ENCODE data around the gene FSD1.

FSD1 gene

DNA sequence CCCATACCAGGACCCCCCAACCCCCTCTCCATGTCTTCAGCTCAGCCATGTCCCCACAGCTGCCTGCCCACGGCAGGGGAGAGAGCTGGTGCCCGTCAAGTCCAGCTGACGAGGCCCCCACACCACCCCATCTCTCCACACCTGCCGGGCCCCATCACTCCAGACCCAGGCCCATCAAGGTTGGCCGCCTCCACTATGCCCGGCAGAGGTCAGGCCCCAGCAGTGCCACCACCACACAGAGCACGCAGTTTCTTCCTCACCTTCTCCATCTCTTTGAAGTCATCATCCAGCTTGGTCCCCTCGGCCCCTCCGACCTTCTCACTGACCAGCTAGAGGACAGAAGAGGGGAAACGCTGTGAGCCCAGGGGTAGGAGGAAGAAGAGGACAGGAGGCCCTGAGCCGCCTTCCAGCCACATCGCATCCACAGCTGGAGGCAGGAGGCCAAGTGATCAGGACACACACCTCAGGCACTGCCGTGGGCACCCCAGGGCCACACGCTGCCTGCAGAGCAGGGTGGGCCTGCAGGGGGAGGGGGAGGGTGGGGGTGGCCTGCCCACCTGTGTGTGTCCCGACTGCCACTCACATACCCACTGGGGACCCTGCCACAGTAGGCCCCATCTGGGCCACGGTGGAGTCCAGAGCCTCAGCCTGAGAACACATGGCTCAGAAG lies 62.4 kb downstream of the FSD1 start:
- no peak for DNase-seq

DNA sequence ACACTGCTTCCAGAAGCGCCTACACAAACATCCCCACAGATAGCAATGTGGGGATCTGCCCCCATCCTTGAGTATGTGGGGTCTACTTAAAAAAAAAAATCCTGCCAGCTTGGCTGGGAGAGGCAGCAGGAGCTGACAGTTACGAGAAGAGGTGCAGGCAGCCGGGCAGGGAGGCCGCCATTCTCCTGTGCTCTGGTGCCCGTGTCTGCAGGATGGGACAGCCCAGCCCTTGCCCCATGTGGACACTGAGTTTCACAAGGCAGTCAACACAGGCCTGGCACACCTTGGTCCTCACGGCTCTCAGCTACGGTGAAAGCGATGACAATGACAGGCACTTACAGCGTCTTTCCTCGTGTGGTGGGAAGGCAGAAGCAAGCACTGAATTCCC lies 62.9 kb downstream of the FSD1 start:
- no peak for DNase-seq

DNA sequence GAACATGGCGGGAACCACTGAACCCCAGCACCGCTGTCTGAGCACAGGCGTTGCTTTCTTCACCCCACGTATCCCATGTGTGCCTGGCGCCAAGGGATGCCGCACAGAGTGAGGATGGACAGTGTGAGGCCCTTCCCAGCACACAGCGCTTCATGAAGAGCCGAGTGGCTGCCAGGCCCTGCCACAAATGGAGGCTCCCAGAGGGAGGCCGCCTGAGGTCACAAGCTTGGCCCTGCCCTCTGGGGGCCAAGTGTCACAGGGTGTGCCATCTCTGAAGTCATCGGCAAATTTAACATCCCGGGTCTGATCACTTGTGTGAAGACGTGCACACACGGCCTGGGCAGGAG lies 63.4 kb downstream of the FSD1 start:
- DNase-seq, result no peak

DNA sequence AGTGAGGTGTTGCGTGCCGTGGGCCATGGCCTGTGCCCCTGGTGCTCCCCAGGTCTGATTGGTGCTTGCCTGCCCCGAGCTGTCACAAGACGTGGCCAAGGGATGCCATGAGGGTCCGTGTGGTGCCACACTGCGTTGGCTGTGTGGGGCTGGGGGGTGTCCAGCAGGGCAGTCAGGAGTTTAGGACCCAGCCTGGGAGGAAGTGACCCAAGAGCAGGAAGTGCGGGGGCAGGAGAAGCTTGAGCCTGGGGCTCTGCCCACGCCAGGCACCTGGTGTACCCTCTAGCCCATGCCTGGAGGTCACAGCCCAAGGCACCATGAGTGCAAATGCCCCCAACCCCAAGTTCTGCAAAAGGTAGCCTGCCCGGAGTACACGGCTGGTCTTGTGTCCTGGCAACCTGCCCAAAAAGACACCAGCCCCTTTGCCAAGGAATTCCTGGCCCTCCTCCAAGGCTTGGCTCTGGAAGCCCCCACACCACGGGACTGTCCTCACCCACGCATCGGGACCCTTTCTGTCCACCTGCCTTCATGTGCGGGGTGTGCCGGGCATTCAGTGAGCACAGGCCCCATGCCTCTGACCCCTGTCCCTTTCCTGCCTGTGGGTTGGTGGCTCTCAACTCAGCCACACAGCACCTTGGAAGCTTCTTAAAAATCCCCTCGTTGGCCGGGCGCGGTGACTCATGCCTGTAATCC lies 63.9 kb downstream of the FSD1 start:
- DNase-seq, result no peak

DNA sequence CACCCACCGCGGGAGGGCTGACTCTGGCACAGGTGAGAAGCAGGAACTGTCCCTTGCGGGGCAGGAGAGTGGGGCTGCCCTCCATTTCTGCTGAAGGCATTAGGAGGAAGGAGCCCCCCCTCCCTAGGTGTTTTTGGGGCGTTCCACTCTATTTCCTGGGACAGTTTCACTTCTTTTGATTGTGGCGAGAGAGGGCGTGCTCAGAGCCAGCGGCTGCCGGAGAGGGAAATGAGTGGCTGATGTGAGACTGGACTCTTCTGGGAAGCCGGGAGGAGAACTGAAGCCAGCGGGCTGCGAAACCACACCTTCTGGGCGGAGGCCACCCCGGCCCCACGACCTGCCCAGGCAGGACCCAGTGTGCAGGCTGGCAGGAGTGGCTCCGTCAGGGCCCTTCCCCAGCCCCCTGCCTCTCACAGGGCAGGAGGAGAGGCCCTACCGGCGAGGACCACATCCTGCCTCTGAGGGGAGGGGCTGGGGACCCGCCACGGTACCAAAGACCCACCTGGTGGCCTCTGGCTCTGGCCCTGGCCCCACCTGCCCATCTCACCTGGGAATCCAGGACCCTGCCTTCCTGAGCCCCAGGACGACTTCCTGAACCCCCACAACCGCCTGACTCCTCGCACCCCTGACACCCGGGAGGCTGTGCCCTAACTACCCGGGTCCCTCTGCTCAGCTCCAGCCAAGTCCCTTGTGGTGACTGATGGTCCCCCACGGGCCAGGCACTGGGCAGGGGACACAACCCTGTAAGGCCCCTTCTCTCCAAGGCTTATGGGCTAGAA lies 64.9 kb downstream of the FSD1 start:
- DNase-seq, result peak; percentile 75

DNA sequence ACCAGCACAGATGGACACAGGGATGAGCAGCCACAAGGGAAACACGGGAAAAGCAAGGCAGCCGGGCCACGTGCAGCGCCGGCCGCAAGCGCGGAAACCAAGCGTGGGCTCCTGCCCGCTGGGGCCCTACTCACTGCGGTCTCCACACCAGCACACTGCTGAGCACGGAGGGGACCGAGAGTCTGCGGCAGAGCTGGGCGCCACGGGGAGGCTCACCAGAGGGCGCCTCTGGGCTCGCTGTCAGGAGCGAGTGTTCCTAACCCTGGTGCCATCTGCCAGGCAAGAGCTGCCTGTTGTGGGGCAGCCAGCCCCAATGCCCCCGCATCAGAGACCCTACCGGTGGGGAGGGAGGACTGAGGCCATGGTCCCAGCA lies 65.5 kb downstream of the FSD1 start:
- no peak for DNase-seq

DNA sequence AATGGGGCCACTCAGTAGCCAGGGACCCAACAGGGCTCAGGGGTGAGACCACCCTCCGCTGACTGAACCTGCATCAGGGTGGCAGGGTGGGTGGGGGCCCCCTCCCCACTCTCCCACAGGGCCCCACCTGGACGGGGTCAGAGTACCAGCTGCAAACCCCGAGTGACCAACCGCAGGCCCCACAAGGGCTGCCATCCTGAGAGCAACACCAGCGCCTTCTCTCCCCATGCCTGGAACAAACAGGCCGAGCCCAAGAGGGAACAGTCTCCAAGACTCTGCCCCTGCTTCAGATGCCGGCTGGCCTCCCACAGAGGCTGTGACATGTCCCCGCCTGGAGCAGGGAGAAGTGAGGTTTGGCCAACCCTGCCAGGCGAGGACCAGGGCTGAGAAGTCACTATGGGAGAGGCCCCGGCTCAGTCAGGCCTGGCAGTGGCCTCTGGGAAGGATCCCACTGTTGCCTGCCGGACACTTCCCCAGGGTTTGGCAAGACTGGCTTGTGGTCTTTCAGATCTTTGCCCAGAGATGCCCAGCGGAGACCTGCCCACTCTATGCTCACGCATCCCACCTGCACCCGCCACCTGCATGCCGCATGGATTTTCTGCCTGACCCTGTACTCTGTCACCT lies 66.1 kb downstream of the FSD1 start:
- no peak for DNase-seq

DNA sequence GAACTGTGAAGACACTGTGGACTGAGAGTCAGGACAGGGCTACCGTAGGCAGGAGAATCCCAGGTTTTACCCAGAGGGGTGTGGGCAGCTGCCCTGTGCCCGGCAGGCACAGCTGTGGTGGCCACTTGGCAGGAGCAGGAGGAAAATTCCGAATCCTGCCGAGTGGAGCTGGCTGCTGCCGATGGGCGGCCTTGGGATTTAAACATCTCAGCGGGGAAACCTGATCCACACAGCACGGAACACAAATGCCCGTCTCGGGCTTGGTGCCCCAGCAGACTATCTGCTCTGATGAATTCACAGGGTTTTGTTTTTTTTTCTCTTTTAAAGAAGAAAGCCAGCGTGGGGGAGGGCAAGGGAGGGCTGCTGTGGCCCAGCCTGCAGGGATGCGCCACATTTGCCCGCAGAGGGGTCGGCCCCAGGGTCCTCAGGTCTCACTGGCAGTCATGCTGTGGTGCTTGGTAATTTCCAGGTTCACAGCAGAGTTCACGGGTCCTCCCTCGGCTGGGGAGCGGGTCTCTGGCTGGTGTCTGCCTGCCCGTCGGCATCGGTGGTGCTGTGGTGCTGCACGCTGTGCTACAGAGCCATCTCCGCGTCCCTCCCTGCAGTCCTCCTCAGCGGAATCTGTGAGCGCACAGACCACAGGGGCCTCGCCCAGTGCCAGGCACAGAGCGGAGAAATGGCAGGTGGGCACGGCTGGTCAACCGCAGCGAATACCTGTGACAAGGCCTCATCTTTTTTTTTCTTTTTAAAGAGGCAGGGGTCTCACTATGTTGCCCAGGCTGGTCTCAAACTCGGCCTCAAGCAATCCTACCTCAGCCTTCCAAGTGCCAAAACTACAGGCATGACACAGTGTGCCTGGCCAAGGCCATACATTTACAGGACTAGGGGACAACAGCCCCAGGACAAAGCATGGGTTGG lies 67.1 kb downstream of the FSD1 start:
- no peak for DNase-seq

DNA sequence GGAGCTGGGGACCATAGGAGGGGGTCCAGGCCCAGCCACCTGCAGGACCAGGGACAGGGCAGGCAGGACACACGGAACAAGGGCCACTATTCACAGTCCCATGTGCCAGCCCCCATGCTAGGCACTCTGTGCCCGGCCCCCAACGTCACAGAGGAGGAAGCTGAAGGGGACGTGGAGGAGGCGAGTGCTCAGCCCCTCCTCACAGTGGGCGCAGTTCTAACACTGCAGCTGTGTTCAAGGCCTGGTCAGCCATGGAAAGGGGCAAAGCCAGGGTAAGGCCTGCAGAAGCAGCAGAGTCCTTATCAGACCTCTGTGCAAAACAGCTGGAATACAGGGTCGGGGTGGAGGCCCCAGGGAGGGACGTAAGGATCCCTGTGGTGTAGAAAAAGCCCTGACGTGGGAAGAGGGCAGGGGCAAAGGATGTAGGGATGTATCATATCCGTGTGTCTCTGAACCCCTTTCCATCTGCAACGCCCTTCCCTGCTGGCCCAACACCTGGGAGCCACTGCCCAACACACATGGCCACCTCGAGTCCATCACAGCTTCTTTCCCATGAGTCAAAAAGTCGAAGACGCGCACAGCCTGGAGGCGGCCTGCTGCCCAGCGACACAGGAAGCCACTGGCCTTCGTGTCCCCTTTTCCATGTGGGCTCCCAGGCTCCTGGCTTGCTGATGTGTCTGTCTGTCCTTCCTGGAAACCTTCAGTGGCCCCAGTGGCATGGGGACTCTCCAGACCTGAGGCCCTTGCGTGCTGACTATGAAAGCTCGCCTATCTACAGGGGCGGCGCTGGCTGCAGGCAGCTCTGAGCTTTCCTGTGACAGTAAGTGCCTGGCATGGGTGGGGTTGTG lies 68.0 kb downstream of the FSD1 start:
- DNase-seq, result no peak

DNA sequence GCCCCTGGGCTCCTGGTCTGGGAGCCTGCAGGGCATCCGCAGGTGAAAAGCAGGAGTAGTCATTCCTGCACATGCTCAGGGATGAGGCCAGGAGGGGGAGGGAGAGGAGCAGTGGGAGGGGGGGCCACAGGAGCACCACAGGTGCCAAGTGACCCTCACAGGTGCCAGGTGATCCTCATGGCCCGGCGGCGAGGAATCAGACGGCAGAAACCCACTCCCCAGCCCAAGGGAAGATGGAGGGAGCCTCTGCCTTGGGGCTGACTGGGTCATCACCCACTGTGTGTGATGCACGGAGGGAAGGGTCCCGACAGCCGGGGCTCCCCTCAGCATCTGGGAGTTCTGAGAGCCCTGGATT lies 68.6 kb downstream of the FSD1 start:
- no peak for DNase-seq

All from kidney glomerular epithelial cell (primary cell).